ENCODE results near the gene DYNC1LI1. TPM values are rescaled to one million over a fixed set of nuclear protein-coding genes. Genes with fewer than 3 reads are reported as not detected.

Gene DYNC1LI1
- total and polyA plus RNA-seq, 9 of the 15 experiments (the other 6 are each of a cell fraction or from before 2014, with no cell fraction given) = 21.0 to 85.4 (median 61.3) TPM

GRCh38 chr3:32493437-32494414 is 76.9 kb downstream of the DYNC1LI1 start (continued):
- no peak for TF ChIP-seq ZMIZ1 (IDR thresholded peaks at IDR 0.05; ENCODE audit: low read depth in 2 of 2, low read length in 2 of 2)
- TF ChIP-seq SRF (CRISPR knock-in tag; IDR thresholded peaks at IDR 0.05) = peak; percentile 80 to 94; a peak in 3 of 4 replicates
- TF ChIP-seq MAFK (IDR thresholded peaks at IDR 0.05; ENCODE audit: low read length) = no peak
- no peak for TF ChIP-seq ZFX (CRISPR knock-in tag; IDR thresholded peaks at IDR 0.05)
- no peak for TF ChIP-seq XRCC4 (IDR thresholded peaks at IDR 0.05; ENCODE audit: extremely low read depth, insufficient read depth, insufficient read length)
- TF ChIP-seq KDM1A (IDR thresholded peaks at IDR 0.05) = peak; percentile 76 to 80
- peak; percentile 66 for TF ChIP-seq SMARCA4 (IDR thresholded peaks at IDR 0.05)
- no peak for TF ChIP-seq VEZF1 (CRISPR knock-in tag; IDR thresholded peaks at IDR 0.05)
- TF ChIP-seq JUN (IDR thresholded peaks at IDR 0.05; ENCODE audit: borderline replicate concordance, low read depth, low read length) = peak; percentile 23; the same call in 1 of the 2 replicates
- TF ChIP-seq JUN (CRISPR knock-in tag; IDR thresholded peaks at IDR 0.05; ENCODE audit: borderline replicate concordance) = no peak
- TF ChIP-seq ZBTB40 (IDR thresholded peaks at IDR 0.05) = 0 out of 2 replicates have a peak, but pooled peaks have one; percentile 7
- TF ChIP-seq ZBTB40 (CRISPR knock-in tag; IDR thresholded peaks at IDR 0.05) = no peak
- 0 out of 2 replicates have a peak, but pooled peaks have one; percentile 27 for TF ChIP-seq SMARCA5 (IDR thresholded peaks at IDR 0.05)

Measured in K562 (cell line).